HG02852 (cell line): Measurements from ENCODE around the gene ZDHHC14.

ENCODE experiments used
- ATAC-seq: cut with Tn5 transposase; IDR thresholded peaks from one replicate; pipeline ENCODE4 v1.9.1; 2021; ENCODE audit warnings: mild to moderate bottlenecking, moderate library complexity; ENCODE audit not compliant: unreplicated experiment

The ZDHHC14 gene

DNA sequence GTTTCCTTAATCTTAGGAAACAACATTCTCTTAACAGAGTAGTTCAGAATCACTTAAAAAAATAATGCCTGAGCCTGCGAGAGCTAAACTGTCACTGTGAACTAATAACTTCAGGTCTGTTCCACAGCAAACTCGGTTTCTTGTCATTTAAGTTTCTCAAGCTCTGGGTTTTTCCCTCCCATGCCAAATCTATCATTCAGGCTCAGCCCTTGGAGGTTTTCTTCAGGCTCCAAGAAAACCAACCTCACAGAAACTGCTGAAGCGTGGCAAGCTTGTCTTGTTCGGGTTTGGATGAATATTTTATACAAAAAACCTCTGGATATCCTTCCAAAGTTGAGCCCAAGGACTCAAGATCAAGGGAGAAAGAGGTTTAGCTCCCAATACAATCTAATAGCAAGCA lies 342.4 kb downstream of the ZDHHC14 start:
- ATAC-seq = no peak

DNA sequence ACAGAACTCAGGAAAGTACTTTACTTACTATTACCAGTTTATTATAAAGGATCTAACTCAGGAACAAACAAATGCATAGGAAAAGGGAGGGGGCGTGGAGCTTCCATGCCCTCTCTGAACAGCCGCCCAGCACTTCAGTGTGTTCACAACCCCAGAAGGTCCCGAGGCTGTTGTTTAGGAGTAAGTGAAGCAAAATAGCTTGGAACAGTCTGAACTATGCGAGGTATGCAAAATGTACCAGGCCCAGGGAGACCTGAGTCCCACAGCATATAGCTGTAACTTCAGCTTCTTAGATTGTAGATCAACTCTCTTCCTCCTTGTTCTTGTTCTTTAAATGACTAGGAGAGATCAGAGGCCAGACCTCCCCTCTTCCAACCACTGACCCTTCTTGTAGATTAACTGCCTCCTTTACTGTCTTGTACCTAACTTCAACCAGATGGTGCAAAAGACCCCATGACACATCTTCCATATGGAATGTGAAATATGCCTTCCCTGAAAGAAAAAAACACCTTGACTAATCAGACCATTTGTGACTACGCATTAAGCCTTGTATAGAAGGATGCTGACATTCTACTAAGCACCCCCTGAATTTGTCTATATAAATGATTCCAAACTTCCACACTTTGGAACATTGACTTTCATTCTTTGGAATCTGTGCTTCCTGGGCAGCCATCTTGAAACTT lies 343.3 kb downstream of the ZDHHC14 start:
- ATAC-seq = no peak

DNA sequence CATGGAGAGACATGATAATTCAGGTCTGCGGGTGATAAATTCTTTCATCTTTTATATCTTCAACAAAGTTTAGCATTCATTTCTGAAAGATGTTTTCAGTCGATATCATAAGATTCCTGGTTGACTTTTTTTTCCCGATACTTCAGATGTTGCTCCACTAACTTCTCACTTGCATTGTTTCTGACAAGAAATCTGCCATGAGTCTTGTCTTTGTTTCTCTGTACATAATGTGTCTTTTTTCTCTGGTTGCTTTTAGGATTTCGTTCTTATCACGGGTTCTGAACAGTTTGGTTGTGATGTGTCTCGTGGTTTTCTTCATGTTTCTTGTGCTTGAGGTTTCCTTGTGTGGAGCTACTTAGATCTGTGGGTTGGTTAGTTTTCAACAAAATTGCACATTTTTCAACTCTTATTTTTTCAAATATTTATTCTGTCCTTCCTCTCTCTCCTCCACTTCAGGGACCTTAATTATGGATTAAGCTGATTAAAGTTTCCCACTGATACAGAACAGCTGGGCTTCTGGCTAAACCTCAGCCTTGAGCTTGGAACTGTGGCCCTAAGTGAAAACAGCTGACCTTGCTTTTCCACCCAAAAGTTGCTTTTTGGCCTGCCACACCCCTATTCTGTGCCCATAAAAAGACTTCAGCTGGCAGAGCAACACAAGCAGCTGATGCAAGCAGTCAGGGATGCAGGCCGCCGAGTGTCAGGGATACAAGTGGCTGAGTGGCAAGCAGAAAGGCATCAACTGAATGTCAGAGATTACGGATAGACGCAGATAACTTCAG lies 344.2 kb downstream of the ZDHHC14 start:
- ATAC-seq = no peak

DNA sequence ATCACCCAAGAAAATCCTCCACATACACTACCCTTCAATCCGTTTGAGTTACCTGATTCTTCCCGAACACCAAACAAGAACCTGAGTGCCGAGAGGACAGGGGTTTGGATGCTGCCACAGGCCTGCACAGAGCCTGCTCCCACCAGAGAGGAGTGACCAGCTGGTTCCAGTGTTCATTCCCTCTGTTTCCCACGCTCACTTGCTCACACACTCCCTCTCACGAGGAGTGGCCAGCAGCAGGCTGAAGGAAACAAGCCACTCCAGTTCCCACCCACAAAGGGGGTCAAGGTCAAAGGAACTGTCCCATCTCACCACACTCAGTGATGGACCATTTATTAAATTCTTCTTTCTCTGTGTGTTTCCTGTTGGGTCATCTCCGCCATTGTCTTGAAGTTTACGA lies 344.8 kb downstream of the ZDHHC14 start:
- ATAC-seq = no peak

DNA sequence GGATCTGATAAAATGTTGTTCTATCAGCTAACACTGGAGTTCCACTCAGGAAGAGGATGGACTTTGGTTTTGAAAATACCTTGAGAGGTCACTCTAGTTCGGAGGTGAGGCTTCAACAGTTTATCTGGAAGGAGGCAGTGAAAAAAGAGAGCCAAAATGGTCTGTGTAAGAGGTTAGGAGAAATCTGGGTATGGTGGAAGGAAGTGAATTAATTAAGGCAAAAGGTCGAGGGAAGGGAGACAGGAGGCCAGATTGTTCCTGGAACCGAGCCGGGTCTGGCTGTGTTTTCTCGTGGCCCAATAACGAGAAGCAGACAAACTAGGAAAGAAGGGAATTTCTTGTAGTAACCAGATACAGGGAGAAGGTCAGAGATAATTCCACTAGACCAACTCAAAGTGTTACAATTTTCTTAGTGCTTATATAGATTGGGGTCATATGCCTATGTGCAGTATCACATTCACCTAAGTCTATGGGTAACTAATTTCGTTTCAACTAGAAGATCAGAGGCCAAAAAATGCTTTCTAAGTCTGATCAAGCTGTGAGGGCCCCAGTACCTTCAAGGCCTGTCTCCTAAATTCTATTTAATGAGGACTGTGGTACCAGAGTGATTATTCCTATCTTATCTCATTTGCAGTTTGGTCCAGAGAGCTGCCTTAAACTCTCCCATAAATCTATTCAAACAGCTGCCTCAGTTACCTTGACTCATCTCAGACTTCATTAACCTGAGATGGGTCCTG lies 346.1 kb downstream of the ZDHHC14 start:
- no peak for ATAC-seq
